OCI-LY7 (cell line): ENCODE data around the gene CDKN1B. TPM values are rescaled to one million over a fixed set of nuclear protein-coding genes. Genes with fewer than 3 reads are reported as not detected.

Experiments used
- BruUV-seq: library from RNA; stranded (reverse); fragments of 400-500 nt; replicated peaks from 2 replicates; lab custom pipeline; 2021; lab: Mats Ljungman, UMichigan
- CTCF ChIA-PET: fragments of 300-600 bp; sonication (Branson Sonifier 250); formaldehyde crosslinking; loops from one replicate; lab custom pipeline; 2022; ENCODE audit warnings: antibody characterized with exemption; ENCODE audit not compliant: unreplicated experiment; lab: Charles Lee
- POLR2A ChIA-PET: fragments of 300-600 bp; sonication (Branson Sonifier 250); formaldehyde crosslinking; loops from one replicate; lab custom pipeline; 2022; ENCODE audit warnings: antibody characterized with exemption; lab: Charles Lee
- DNase-seq: peaks from one replicate; pipeline ENCODE4 v3.0.0-alpha.2; 2015; ENCODE audit warnings: low spot score
- H2AFZ ChIP-seq: fragments of 200-600 bp; sonication (generic), shearing (Covaris generic); 2 replicates; pipeline ENCODE4 v1.6.1; 2014; ENCODE audit warnings: mild to moderate bottlenecking, antibody characterized with exemption, low read length, moderate library complexity
- H3K27ac ChIP-seq: fragments of 200-600 bp; sonication (generic); 2 replicates; pipeline ENCODE4 v1.5.1; 2014; ENCODE audit warnings: mixed run types, low read depth, mild to moderate bottlenecking, moderate library complexity, low read length, inconsistent platforms; ENCODE audit not compliant: poor library complexity, severe bottlenecking
- H3K36me3 ChIP-seq: fragments of 200-600 bp; sonication (generic); 2 replicates; pipeline ENCODE4 v1.6.1; 2014; ENCODE audit warnings: mild to moderate bottlenecking, antibody characterized with exemption, low read length, moderate library complexity, mixed read lengths; ENCODE audit not compliant: insufficient read depth
- H3K4me1 ChIP-seq: fragments of 200-600 bp; sonication (generic); 2 replicates; pipeline ENCODE4 v1.5.1; 2014; ENCODE audit warnings: mild to moderate bottlenecking, low read length; ENCODE audit not compliant: insufficient read depth, poor library complexity, severe bottlenecking
- H3K4me2 ChIP-seq: fragments of 200-600 bp; sonication (generic); 2 replicates; pipeline ENCODE4 v1.6.1; 2014; ENCODE audit warnings: mild to moderate bottlenecking, low read length
- H3K4me3 ChIP-seq: fragments of 200-600 bp; sonication (generic); 2 replicates; pipeline ENCODE4 v1.5.1; 2014; ENCODE audit warnings: mild to moderate bottlenecking, low read depth, low read length; ENCODE audit not compliant: poor library complexity, severe bottlenecking
- H3K79me2 ChIP-seq: fragments of 200-600 bp; sonication (generic); 2 replicates; pipeline ENCODE4 v1.6.1; 2016; ENCODE audit warnings: low read depth, mild to moderate bottlenecking, low read length, moderate library complexity, mixed read lengths; ENCODE audit not compliant: insufficient read depth
- H3K9me2 ChIP-seq: fragments of 200-600 bp; sonication (generic); 2 replicates; pipeline ENCODE4 v1.6.1; 2016; ENCODE audit warnings: mild to moderate bottlenecking, low read length, mixed read lengths; ENCODE audit not compliant: insufficient read depth
- H3K9me3 ChIP-seq: fragments of 200-600 bp; sonication (generic); 2 replicates; pipeline ENCODE4 v1.6.1; 2014; ENCODE audit warnings: mild to moderate bottlenecking, mixed run types, low read length, mixed read lengths
- H4K20me1 ChIP-seq: fragments of 200-600 bp; sonication (generic); 2 replicates; pipeline ENCODE4 v1.6.1; 2014; ENCODE audit warnings: mild to moderate bottlenecking, antibody characterized with exemption, low read length, moderate library complexity, mixed read lengths; ENCODE audit not compliant: insufficient read depth
- EZH2phosphoT487 ChIP-seq: fragments of 200-600 bp; sonication (generic); IDR thresholded peaks from 2 replicates; pipeline ENCODE4 v1.6.1; 2018; ENCODE audit warnings: low read depth, borderline replicate concordance, mild to moderate bottlenecking, mixed run types, antibody characterized with exemption, low read length, moderate library complexity, mixed read lengths
- intact Hi-C: fragments of 100-400 bp; cut with micrococcal nuclease; formaldehyde crosslinking; loops from one replicate; pipeline ENCODE4 v1.10.0; 2022; ENCODE audit not compliant: unreplicated experiment
- total RNA-seq, 2 experiments: library from RNA; depleted of rRNA in 1 of 2; stranded (reverse); fragments of >200 nt in 1 of 2; shearing (Covaris generic) in 1 of 2; gene quantifications; 2 replicates each; pipeline ENCODE4 v1.2.3, GENCODE V29; 2014 to 2022
- TF ChIP-seq, protein P1 (sequence below): fragments of 200-600 bp; sonication (generic); conservative IDR thresholded peaks from 2 replicates; pipeline ENCODE4 v1.5.1; 2014; ENCODE audit warnings: mild to moderate bottlenecking, antibody characterized with exemption, low read length, moderate library complexity, mixed read lengths

The CDKN1B gene
- total RNA-seq, 2 experiments from 2014 or later: 45.3 to 59.4 TPM

DNA sequence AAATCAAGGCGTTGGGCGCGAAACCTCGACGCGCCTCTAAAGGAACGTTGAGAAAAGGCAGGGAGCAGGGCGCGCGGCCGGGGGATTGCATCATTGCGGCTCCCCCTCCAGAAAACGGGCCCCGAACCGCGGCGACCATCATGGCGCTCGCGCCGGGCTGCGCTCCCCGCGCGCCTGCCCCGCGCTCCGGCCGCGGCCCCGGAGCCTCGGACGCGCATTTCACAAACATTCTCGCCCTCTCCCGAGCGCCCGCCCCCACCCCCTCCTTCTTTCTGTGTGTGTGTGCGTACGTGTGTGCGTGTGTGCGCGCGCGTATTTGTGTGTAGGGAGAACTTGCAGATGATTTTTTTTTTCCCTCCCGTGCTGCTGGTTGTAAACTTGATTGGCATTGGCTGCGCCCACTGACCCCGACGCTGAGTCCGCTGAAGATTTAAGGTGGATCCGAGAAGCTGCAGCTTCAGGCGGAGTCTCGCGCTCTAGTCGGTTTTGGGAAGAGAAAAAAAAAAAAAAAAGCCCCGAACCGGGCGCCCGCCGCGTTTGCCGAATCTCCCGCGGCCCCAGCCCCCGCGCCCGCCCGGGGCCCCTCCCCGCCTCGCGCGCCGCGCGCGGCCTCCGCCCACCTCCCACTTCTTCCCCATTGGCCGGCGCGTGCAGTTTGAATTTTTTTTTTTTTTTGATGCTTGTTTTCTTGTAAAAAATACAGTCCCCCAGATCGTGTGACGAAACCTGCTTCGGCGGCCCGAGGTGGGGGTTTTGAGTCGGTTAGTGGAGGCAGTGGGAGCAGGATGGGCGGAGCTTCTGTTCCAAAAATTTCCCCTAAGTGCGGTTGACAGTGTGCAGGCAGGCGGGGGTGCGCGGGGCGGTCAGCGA is 8.2 kb downstream of the CDKN1B start:
- no peak for TF ChIP-seq EZH2phosphoT487
- TF ChIP-seq, protein P1, sequence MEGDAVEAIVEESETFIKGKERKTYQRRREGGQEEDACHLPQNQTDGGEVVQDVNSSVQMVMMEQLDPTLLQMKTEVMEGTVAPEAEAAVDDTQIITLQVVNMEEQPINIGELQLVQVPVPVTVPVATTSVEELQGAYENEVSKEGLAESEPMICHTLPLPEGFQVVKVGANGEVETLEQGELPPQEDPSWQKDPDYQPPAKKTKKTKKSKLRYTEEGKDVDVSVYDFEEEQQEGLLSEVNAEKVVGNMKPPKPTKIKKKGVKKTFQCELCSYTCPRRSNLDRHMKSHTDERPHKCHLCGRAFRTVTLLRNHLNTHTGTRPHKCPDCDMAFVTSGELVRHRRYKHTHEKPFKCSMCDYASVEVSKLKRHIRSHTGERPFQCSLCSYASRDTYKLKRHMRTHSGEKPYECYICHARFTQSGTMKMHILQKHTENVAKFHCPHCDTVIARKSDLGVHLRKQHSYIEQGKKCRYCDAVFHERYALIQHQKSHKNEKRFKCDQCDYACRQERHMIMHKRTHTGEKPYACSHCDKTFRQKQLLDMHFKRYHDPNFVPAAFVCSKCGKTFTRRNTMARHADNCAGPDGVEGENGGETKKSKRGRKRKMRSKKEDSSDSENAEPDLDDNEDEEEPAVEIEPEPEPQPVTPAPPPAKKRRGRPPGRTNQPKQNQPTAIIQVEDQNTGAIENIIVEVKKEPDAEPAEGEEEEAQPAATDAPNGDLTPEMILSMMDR: no peak
- ChIA-PET POLR2A (interaction anchor here (0.6 to 4.9 kb wide), 8 partner anchors 9 to 829 kb away, joined by 3 to 43 read pairs (median 7); partner anchors contain the start of genes BORCS5 and CDKN1B), CTCF (no interaction called here)
- peak overlapping the region; percentile 88 for H3K4me3 ChIP-seq
- H3K4me1 ChIP-seq: peaks cover 48% of the 10 kb centered on the region
- no TSS peak for BruUV-seq
- H3K27ac ChIP-seq: peak overlapping the region; percentile 98
- DNase-seq: peak; percentile 96
- H3K9me2 ChIP-seq: no peaks in the 10 kb centered on the region
- H3K9me3 ChIP-seq: no peaks in the 10 kb centered on the region
- H3K4me2 ChIP-seq: peak overlapping the region; percentile 94
- no peak overlapping the region; the same call in 1 of the 2 replicates for H2AFZ ChIP-seq
- no peaks in the 10 kb centered on the region for H4K20me1 ChIP-seq
- intact Hi-C loops: loop anchor here (1.0 to 10.0 kb wide), 6 partner anchors 8 to 1889 kb away; partner anchors contain the start of genes BORCS5 and CDKN1B
- peaks cover 44% of the 10 kb centered on the region for H3K36me3 ChIP-seq
- peaks cover 76% of the 10 kb centered on the region for H3K79me2 ChIP-seq

DNA sequence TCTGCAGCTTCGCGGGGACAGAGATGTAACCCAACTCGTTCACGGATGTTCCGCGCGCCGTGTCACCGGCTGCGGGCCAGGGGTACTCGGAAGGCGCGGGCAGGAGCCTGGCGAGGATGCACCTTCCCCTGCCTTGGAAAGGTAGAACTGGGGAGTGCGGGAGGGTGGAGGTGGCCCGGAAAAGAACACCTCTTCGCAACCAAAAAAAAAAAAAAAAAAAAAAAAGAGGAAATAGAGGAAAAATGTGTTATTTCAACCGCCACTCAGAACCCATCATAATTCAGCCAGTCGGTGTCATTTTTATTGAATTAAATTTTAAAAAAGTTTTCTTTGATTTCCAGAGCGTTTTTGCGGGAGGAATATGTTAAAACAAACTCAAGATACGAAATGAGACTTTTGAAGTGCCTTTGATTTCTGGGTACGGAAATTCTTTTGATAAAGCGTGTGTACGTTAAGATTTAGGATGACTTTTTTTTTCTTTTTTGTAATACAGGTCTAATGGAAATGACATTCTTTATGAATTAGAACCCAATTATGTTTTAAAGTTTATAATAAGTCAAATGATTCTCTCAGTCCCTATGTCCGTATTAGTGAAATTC is 8.9 kb downstream of the CDKN1B start:
- ChIA-PET POLR2A (interaction anchor here (0.6 to 4.9 kb wide), 12 partner anchors 8 to 368 kb away, joined by 3 to 43 read pairs (median 4); partner anchors contain the start of genes BORCS5 and CDKN1B), CTCF (interaction anchor here (0.6 to 1.3 kb wide), 2 partner anchors 10 to 11 kb away, joined by 3 read pairs; no protein-coding TSS in a partner anchor)
- Histone ChIP-seq H2AFZ (peak overlapping the region; percentile 42; the same call in 1 of the 2 replicates), H3K27ac (peak overlapping the region; percentile 98), H3K36me3 (peaks cover 42% of the 10 kb centered on the region), H3K4me3 (peak overlapping the region; percentile 88), H4K20me1 (no peaks in the 10 kb centered on the region), H3K4me1 (peaks cover 40% of the 10 kb centered on the region), H3K9me3 (no peaks in the 10 kb centered on the region), H3K9me2 (no peaks in the 10 kb centered on the region), H3K79me2 (peaks cover 71% of the 10 kb centered on the region), H3K4me2 (peak overlapping the region; percentile 94)
- intact Hi-C loops: loop anchor here (1.0 to 10.0 kb wide), 6 partner anchors 9 to 1889 kb away; partner anchors contain the start of genes BORCS5 and CDKN1B
- no peak for DNase-seq
- TF ChIP-seq, protein P1: no peak
- no peak for TF ChIP-seq EZH2phosphoT487
- no TSS peak for BruUV-seq
